Right lobe of liver (tissue), 4 donors: ENCODE measurements around the gene STX5.

Experiments used
- POLR2A ChIP-seq: fragments of 450-650 bp; IDR thresholded peaks from one replicate; pipeline ENCODE4 v1.6.1; 2017; ENCODE audit warnings: antibody characterized with exemption, mild to moderate bottlenecking
- TF ChIP-seq, protein P1 (sequence below), 4 donors: fragments of 200-600 bp in 3 of 4; fragments of 450-650 bp in 1 of 4; IDR thresholded peaks; one replicate each; pipeline versions ENCODE4 v1.5.1 to v1.8.0; 2016 to 2022; ENCODE audit warnings: antibody characterized with exemption in 4 of 4, mild to moderate bottlenecking in 2 of 4
- donor health status: DM: no; HTN: no; CAD: no.
- donor health status: DM: no; HTN: no; CAD: no.
- donor health status: DM: no; HTN: yes; CAD: no.

DNA sequence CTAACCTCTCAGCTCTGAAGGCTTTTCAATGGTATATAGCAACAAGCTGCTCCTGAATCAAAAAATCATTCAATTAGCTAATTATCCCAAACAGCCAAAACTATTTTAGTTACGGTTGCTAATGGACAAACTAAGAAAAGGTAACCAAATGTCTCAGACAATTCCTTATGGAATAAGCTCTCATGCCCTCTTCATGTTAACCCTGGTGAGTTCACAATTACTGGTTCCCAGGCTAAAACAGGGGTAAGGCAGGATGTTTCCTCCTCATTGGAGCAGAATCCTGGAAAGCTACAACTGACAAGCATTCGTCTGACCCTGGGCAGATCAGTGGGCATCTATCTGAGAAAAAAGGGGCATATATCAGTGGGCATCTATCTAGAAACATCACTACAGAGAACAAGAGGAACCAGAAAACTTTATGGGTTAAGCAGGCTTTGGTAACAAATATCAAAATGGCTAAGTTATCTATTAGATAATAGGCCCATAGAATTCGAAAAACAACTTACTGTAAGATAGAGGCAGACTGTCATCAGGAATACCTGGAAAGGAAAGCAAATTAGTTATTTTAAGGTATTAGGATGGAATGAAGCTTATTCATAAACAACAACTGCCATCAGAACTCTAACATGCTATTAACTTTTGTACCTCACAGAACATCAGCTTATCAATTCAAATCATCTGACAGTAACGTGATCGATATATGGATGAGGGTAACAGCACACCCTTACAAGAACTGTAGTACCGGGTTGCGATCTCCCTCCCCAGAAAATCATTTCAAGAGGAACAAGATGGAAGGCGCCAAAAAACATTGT is 22.4 kb upstream of the STX5 start:
- TF ChIP-seq, protein P1, sequence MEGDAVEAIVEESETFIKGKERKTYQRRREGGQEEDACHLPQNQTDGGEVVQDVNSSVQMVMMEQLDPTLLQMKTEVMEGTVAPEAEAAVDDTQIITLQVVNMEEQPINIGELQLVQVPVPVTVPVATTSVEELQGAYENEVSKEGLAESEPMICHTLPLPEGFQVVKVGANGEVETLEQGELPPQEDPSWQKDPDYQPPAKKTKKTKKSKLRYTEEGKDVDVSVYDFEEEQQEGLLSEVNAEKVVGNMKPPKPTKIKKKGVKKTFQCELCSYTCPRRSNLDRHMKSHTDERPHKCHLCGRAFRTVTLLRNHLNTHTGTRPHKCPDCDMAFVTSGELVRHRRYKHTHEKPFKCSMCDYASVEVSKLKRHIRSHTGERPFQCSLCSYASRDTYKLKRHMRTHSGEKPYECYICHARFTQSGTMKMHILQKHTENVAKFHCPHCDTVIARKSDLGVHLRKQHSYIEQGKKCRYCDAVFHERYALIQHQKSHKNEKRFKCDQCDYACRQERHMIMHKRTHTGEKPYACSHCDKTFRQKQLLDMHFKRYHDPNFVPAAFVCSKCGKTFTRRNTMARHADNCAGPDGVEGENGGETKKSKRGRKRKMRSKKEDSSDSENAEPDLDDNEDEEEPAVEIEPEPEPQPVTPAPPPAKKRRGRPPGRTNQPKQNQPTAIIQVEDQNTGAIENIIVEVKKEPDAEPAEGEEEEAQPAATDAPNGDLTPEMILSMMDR (IDR thresholded peaks at IDR 0.05), result no peak
- TF ChIP-seq POLR2A, result no peak
